HL-60 (cell line): Measurements from ENCODE around the gene WDR7.

Experiments used
- DNase-seq, 2 experiments: peaks; one replicate each; pipeline ENCODE4 v3.0.0-alpha.2; 2010 to 2020; ENCODE audit warnings: low read depth in 1 of 2, low spot score in 1 of 2
- H3K27ac ChIP-seq: fragments of 250-450 bp; sonication (Bioruptor Pico); replicated peaks from 2 replicates; pipeline ENCODE4 v1.5.1; 2020; ENCODE audit warnings: mild to moderate bottlenecking, moderate library complexity
- H3K27me3 ChIP-seq: fragments of 250-450 bp; sonication (Bioruptor Pico); 2 replicates; pipeline ENCODE4 v1.5.1; 2021; ENCODE audit warnings: mild to moderate bottlenecking, moderate library complexity; ENCODE audit not compliant: insufficient read depth, poor library complexity, severe bottlenecking
- H3K4me3 ChIP-seq: replicated peaks from 2 replicates; pipeline ENCODE4 v1.5.1; 2011; ENCODE audit warnings: mild to moderate bottlenecking, control low read depth, low read length; ENCODE audit not compliant: insufficient read depth
- GABPA ChIP-seq: IDR thresholded peaks from 2 replicates; pipeline ENCODE4 v1.6.1; 2012; ENCODE audit warnings: low read depth
- POLR2AphosphoS5 ChIP-seq: IDR thresholded peaks from 2 replicates; pipeline ENCODE4 v1.6.1; 2012; ENCODE audit warnings: low read depth
- SPI1 ChIP-seq: IDR thresholded peaks from 2 replicates; pipeline ENCODE4 v1.6.1; 2012; ENCODE audit warnings: low read depth, mild to moderate bottlenecking, borderline replicate concordance
- TF ChIP-seq, protein P1 (sequence below): IDR thresholded peaks from one replicate; pipeline ENCODE4 v1.5.1; 2011; ENCODE audit warnings: low read length, control low read depth, inconsistent platforms; ENCODE audit not compliant: insufficient read depth
- TF ChIP-seq, protein P2 (sequence below): IDR thresholded peaks from 2 replicates; pipeline ENCODE4 v1.6.1; 2012; ENCODE audit warnings: low read depth; ENCODE audit not compliant: insufficient replicate concordance

WDR7 gene

DNA sequence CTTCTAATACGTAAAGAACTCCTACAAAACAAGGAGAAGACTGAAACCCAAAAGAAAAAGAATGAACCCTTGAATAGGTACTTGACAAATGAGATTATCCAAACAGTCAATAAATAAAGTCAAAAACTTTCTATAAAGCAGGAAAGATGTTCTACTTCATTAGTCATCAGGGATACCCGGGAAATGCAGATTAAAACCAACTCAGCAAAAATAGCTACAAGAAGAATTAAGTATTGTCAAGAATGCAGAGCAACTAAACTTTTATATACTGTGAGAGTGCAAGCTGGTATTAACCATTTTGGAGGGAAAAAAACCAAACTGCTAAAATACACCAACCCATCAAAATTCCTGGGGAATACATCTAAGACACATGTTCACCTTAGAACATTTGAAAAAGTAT is 23.2 kb upstream of the WDR7 start:
- no peaks in the 10 kb centered on the region for H3K27me3 ChIP-seq
- TF ChIP-seq SPI1 (no peak), POLR2AphosphoS5 (no peak), GABPA (no peak)
- TF ChIP-seq, protein P1, sequence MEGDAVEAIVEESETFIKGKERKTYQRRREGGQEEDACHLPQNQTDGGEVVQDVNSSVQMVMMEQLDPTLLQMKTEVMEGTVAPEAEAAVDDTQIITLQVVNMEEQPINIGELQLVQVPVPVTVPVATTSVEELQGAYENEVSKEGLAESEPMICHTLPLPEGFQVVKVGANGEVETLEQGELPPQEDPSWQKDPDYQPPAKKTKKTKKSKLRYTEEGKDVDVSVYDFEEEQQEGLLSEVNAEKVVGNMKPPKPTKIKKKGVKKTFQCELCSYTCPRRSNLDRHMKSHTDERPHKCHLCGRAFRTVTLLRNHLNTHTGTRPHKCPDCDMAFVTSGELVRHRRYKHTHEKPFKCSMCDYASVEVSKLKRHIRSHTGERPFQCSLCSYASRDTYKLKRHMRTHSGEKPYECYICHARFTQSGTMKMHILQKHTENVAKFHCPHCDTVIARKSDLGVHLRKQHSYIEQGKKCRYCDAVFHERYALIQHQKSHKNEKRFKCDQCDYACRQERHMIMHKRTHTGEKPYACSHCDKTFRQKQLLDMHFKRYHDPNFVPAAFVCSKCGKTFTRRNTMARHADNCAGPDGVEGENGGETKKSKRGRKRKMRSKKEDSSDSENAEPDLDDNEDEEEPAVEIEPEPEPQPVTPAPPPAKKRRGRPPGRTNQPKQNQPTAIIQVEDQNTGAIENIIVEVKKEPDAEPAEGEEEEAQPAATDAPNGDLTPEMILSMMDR = no peak
- TF ChIP-seq, protein P2, sequence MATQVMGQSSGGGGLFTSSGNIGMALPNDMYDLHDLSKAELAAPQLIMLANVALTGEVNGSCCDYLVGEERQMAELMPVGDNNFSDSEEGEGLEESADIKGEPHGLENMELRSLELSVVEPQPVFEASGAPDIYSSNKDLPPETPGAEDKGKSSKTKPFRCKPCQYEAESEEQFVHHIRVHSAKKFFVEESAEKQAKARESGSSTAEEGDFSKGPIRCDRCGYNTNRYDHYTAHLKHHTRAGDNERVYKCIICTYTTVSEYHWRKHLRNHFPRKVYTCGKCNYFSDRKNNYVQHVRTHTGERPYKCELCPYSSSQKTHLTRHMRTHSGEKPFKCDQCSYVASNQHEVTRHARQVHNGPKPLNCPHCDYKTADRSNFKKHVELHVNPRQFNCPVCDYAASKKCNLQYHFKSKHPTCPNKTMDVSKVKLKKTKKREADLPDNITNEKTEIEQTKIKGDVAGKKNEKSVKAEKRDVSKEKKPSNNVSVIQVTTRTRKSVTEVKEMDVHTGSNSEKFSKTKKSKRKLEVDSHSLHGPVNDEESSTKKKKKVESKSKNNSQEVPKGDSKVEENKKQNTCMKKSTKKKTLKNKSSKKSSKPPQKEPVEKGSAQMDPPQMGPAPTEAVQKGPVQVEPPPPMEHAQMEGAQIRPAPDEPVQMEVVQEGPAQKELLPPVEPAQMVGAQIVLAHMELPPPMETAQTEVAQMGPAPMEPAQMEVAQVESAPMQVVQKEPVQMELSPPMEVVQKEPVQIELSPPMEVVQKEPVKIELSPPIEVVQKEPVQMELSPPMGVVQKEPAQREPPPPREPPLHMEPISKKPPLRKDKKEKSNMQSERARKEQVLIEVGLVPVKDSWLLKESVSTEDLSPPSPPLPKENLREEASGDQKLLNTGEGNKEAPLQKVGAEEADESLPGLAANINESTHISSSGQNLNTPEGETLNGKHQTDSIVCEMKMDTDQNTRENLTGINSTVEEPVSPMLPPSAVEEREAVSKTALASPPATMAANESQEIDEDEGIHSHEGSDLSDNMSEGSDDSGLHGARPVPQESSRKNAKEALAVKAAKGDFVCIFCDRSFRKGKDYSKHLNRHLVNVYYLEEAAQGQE = no peak
- no peak overlapping the region for H3K27ac ChIP-seq
- no peak for DNase-seq
- no peak overlapping the region for H3K4me3 ChIP-seq

DNA sequence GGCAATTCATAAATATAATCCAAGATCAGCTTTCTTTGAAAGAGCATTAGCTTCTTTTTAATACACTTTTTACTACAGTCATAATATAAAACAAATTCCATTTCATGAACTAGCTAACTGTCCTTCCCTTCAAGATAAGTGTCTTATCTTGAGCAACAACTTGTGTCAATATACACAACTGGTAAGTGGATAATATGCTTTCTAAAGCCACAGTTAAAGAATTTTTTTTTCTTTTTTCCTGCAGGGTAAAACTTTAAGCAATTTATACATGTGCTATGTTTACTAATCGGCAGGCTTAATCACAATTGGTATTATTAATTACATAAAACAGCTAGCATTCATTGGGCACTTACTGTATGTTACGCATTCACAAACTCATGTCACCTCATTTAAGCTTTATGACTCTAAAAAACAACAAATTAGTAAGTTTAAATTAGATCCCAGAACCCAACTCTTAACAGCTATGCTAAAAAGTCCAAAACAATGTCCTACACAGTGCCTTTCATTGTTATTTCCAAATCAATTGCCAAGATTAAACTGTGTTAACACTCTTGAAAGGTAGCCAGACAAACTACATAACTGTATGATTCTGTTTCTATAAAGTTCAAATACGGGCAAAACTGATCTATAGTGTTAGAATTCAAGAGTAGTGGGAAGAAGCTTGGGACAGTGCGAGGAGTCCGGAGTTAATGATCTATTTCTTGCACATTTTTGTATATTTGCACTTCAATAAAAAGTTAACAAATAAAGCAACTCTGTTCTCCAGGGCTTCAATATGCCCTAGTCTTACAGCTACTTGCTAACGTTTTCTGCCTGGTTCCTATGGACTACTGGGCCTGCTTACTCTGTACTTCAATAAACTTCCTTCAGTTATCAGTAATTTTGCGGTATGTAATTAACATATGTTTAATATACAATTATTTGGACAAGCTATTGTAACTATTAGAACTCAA is 18.8 kb upstream of the WDR7 start:
- H3K27ac ChIP-seq = no peak overlapping the region
- no peak for TF ChIP-seq GABPA
- TF ChIP-seq, protein P2 = no peak
- DNase-seq = no peak
- no peaks in the 10 kb centered on the region for H3K27me3 ChIP-seq
- no peak overlapping the region for H3K4me3 ChIP-seq

DNA sequence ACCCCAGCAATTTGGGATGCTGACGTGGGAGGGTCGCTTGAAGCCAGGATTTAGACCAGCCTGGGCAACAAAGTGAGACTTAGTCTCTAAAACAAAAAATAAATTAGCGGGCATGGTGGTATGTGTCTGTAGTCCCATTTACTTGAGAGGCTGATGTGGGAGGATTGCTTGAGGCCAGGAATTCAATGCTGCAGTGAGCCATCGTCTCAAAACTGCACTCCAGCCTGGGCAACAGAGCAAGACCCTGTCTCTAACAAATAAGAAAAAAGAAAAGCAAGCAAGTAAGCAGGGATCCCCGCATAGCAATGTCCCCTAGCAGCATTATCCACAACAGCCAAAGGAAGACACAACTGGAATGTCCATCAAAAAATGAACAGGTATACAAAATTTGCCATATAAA is 16.2 kb upstream of the WDR7 start:
- TF ChIP-seq, protein P2 = no peak
- TF ChIP-seq SPI1 (no peak), POLR2AphosphoS5 (no peak), GABPA (no peak)
- TF ChIP-seq, protein P1 = no peak
- H3K27ac ChIP-seq = no peak overlapping the region
- no peak for DNase-seq
- no peak overlapping the region for H3K4me3 ChIP-seq
- no peaks in the 10 kb centered on the region for H3K27me3 ChIP-seq
